Measurements from ENCODE around the gene NCAM2. TPM values are rescaled to one million over a fixed set of nuclear protein-coding genes. Genes with fewer than 3 reads are reported as not detected.

The NCAM2 gene
- total and polyA plus RNA-seq, 2 of the 4 experiments (the other 2 are of a cell fraction) = 2.7 to 5.0 TPM

- Histone ChIP-seq H2BK120ac (ENCODE audit: low read depth, low read length) (no peak overlapping the region), H3K56ac (ENCODE audit: extremely low read depth, insufficient read depth, low read length) (no peak overlapping the region), H2BK20ac (ENCODE audit: low read depth, low read length) (no peak overlapping the region), H2AFZ (replicated peaks; ENCODE audit: low read length, poor library complexity) (no peak overlapping the region), H3K4me1 (ENCODE audit: control insufficient read depth, insufficient read depth, low read length) (0 out of 2 replicates have a peak, but pooled peaks cover 1% of the 10 kb centered on the region), H4K8ac (ENCODE audit: low read depth in 2 of 2, low read length in 2 of 2) (no peak overlapping the region), H2BK5ac (ENCODE audit: low read depth, low read length, poor library complexity, severe bottlenecking) (no peak overlapping the region), H3K79me1 (ENCODE audit: low read depth in 1 of 2, low read length in 2 of 2) (no peaks in the 10 kb centered on the region), H4K20me1 (ENCODE audit: insufficient read depth, low read length) (no peaks in the 10 kb centered on the region), H3K9me3 (ENCODE audit: control insufficient read depth, insufficient read depth, low read length) (no peaks in the 10 kb centered on the region), H3K36me3 (ENCODE audit: control insufficient read depth, insufficient read depth, low read length) (no peaks in the 10 kb centered on the region), H3K4ac (ENCODE audit: low read depth, low read length) (no peak overlapping the region), H2AK9ac (replicated peaks; ENCODE audit: low read depth, low read length, poor library complexity) (no peak overlapping the region), H3K23ac (ENCODE audit: low read depth, low read length) (no peak overlapping the region), H3K27ac (ENCODE audit: insufficient read depth, low read length) (no peak overlapping the region), H3K4me3 (ENCODE audit: insufficient read depth, low read depth, low read length) (no peak overlapping the region), H3K14ac (replicated peaks; ENCODE audit: low read depth, low read length) (no peak overlapping the region), H3K9me1 (ENCODE audit: insufficient read depth, low read length) (no peaks in the 10 kb centered on the region), H4K91ac (ENCODE audit: insufficient read depth, low read depth, low read length) (no peak overlapping the region), H3K18ac (ENCODE audit: low read depth, low read length) (no peak overlapping the region), H3K4me2 (ENCODE audit: low read depth, low read length) (no peak overlapping the region), H3K9ac (ENCODE audit: low read depth, low read length) (no peak overlapping the region), H3K27me3 (ENCODE audit: control insufficient read depth, insufficient read depth, low read length) (no peaks in the 10 kb centered on the region), H2AK5ac (ENCODE audit: low read depth, low read length) (no peak overlapping the region), H2BK15ac (ENCODE audit: low read depth, low read length) (no peak overlapping the region), H4K5ac (ENCODE audit: low read depth, low read length) (no peak overlapping the region)
- CTCF ChIA-PET = no interaction called here
- POLR2A ChIA-PET (ENCODE audit: unreplicated experiment) = no interaction called here
- no peak for TF ChIP-seq MAFK (IDR thresholded peaks at IDR 0.05; ENCODE audit: low read depth, low read length)
- no peak for TF ChIP-seq NFE2L2 (IDR thresholded peaks at IDR 0.05; ENCODE audit: low read depth, low read length)
- TF ChIP-seq CEBPB (IDR thresholded peaks at IDR 0.05; ENCODE audit: low read depth, low read length) = no peak
- TF ChIP-seq, protein P1, sequence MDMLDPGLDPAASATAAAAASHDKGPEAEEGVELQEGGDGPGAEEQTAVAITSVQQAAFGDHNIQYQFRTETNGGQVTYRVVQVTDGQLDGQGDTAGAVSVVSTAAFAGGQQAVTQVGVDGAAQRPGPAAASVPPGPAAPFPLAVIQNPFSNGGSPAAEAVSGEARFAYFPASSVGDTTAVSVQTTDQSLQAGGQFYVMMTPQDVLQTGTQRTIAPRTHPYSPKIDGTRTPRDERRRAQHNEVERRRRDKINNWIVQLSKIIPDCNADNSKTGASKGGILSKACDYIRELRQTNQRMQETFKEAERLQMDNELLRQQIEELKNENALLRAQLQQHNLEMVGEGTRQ (IDR thresholded peaks at IDR 0.05; ENCODE audit: low read depth, low read length) = no peak
- no peak for TF ChIP-seq SMC3 (IDR thresholded peaks at IDR 0.05; ENCODE audit: low read depth, low read length)
- TF ChIP-seq FOS (IDR thresholded peaks at IDR 0.05; ENCODE audit: low read depth, low read length) = no peak
- TF ChIP-seq RAD21 (IDR thresholded peaks at IDR 0.05; ENCODE audit: low read length) = no peak
- TF ChIP-seq MXI1 (IDR thresholded peaks at IDR 0.05; ENCODE audit: borderline replicate concordance, low read depth, low read length) = no peak
- TF ChIP-seq, protein P2, sequence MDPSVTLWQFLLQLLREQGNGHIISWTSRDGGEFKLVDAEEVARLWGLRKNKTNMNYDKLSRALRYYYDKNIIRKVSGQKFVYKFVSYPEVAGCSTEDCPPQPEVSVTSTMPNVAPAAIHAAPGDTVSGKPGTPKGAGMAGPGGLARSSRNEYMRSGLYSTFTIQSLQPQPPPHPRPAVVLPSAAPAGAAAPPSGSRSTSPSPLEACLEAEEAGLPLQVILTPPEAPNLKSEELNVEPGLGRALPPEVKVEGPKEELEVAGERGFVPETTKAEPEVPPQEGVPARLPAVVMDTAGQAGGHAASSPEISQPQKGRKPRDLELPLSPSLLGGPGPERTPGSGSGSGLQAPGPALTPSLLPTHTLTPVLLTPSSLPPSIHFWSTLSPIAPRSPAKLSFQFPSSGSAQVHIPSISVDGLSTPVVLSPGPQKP (IDR thresholded peaks at IDR 0.05; ENCODE audit: borderline replicate concordance, low read depth, low read length) = no peak
- TF ChIP-seq RCOR1 (IDR thresholded peaks at IDR 0.05; ENCODE audit: insufficient replicate concordance, low read length) = no peak
- TF ChIP-seq BHLHE40 (IDR thresholded peaks at IDR 0.05; ENCODE audit: low read depth, low read length) = no peak
- TF ChIP-seq MAZ (IDR thresholded peaks at IDR 0.05; ENCODE audit: borderline replicate concordance, low read depth, low read length) = no peak
- no peak for TF ChIP-seq CHD1 (IDR thresholded peaks at IDR 0.05; ENCODE audit: low read depth, low read length)
- no peak for TF ChIP-seq POLR2A (IDR thresholded peaks at IDR 0.05; ENCODE audit: low read depth, low read length)
- TF ChIP-seq, protein P3, sequence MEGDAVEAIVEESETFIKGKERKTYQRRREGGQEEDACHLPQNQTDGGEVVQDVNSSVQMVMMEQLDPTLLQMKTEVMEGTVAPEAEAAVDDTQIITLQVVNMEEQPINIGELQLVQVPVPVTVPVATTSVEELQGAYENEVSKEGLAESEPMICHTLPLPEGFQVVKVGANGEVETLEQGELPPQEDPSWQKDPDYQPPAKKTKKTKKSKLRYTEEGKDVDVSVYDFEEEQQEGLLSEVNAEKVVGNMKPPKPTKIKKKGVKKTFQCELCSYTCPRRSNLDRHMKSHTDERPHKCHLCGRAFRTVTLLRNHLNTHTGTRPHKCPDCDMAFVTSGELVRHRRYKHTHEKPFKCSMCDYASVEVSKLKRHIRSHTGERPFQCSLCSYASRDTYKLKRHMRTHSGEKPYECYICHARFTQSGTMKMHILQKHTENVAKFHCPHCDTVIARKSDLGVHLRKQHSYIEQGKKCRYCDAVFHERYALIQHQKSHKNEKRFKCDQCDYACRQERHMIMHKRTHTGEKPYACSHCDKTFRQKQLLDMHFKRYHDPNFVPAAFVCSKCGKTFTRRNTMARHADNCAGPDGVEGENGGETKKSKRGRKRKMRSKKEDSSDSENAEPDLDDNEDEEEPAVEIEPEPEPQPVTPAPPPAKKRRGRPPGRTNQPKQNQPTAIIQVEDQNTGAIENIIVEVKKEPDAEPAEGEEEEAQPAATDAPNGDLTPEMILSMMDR (conservative IDR thresholded peaks at IDR 0.05; ENCODE audit: low read depth, low read length) = no peak
- DNase-seq (no peak), ATAC-seq (ENCODE audit: low read depth) (no peak)
- intact Hi-C loops (cut with micrococcal nuclease) (no loop called here), dilution Hi-C loops (cut with HindIII; ENCODE audit: low sequenced_read_pairs, unreplicated experiment) (no loop called here), in situ Hi-C loops (cut with MboI; ENCODE audit: low sequenced_read_pairs) (no loop called here)
- no CpG with 5 or more reads among the region's 3 CpGs for WGBS, 2 experiments (ENCODE audit: extremely low coverage in 2 of 2, insufficient read length in 1 of 2)
- BruUV-seq (replicated peaks) = no TSS peak
Observed at GRCh38 chr21:21103692-21104091, 105.5 kb downstream of the NCAM2 start.
